Activated T-cell treated with anti-CD3 and anti-CD28 coated beads, Interleukin-2, amount 50 U/mL, for 24 hours (primary cell): ENCODE data around the gene ARHGAP26.
A peak's percentile ranks its signal among the peaks of the same experiment; 100 is the strongest.

ENCODE experiments used
- DNase-seq: peaks from one replicate; pipeline ENCODE4 v3.0.0-alpha.2; 2020
- H3K27ac Mint-ChIP-seq: 2 replicates; pipeline ENCODE4 v1.8.0; 2020; ENCODE audit warnings: mild to moderate bottlenecking, mixed read lengths
- H3K27me3 Mint-ChIP-seq: 2 replicates; pipeline ENCODE4 v1.8.0; 2020; ENCODE audit warnings: mixed read lengths
- H3K36me3 Mint-ChIP-seq: 2 replicates; pipeline ENCODE4 v1.8.0; 2020; ENCODE audit warnings: low read depth, mixed read lengths
- H3K4me1 Mint-ChIP-seq: 2 replicates; pipeline ENCODE4 v1.8.0; 2020; ENCODE audit warnings: low read depth, mixed read lengths
- H3K4me3 Mint-ChIP-seq: 2 replicates; pipeline ENCODE4 v1.8.0; 2020; ENCODE audit warnings: mild to moderate bottlenecking, moderate library complexity, mixed read lengths
- H3K9me3 Mint-ChIP-seq: 2 replicates; pipeline ENCODE4 v1.8.0; 2020; ENCODE audit warnings: mixed read lengths

Gene ARHGAP26

GRCh38 chr5:143063175-143063970, 293.2 kb downstream of the ARHGAP26 start:
- no peak for DNase-seq

GRCh38 chr5:143064218-143064641, 294.1 kb downstream of the ARHGAP26 start:
- H3K9me3 Mint-ChIP-seq = peaks cover 5% of the 10 kb centered on the region
- peaks cover 77% of the 10 kb centered on the region for H3K36me3 Mint-ChIP-seq
- DNase-seq = no peak
- no peak overlapping the region for H3K27ac Mint-ChIP-seq
- H3K4me3 Mint-ChIP-seq = no peak overlapping the region
- peaks cover 49% of the 10 kb centered on the region for H3K4me1 Mint-ChIP-seq
- H3K27me3 Mint-ChIP-seq = no peaks in the 10 kb centered on the region

More at GRCh38 chr5:143063175-143063970, 293.2 kb downstream of the ARHGAP26 start:
- Mint-ChIP-seq H3K27ac (no peak overlapping the region), H3K4me3 (no peak overlapping the region), H3K27me3 (no peaks in the 10 kb centered on the region), H3K4me1 (peaks cover 53% of the 10 kb centered on the region), H3K36me3 (peaks cover 77% of the 10 kb centered on the region), H3K9me3 (peaks cover 1% of the 10 kb centered on the region)

GRCh38 chr5:143064676-143065075, 294.5 kb downstream of the ARHGAP26 start:
- DNase-seq = no peak
- Mint-ChIP-seq H3K36me3 (peaks cover 77% of the 10 kb centered on the region), H3K9me3 (peaks cover 5% of the 10 kb centered on the region), H3K4me3 (no peak overlapping the region), H3K27ac (peak overlapping the region; percentile 90), H3K27me3 (no peaks in the 10 kb centered on the region), H3K4me1 (peaks cover 44% of the 10 kb centered on the region)

- H3K36me3 Mint-ChIP-seq = peaks cover 82% of the 10 kb centered on the region
- H3K27me3 Mint-ChIP-seq = no peaks in the 10 kb centered on the region
- H3K4me1 Mint-ChIP-seq = peaks cover 42% of the 10 kb centered on the region
- no peak for DNase-seq
- H3K4me3 Mint-ChIP-seq = no peak overlapping the region
- H3K9me3 Mint-ChIP-seq = peaks cover 10% of the 10 kb centered on the region
- H3K27ac Mint-ChIP-seq = peak overlapping the region; percentile 90
These were observed 295.2 kb downstream of the ARHGAP26 start for GRCh38 chr5:143065185-143065965.

DNA sequence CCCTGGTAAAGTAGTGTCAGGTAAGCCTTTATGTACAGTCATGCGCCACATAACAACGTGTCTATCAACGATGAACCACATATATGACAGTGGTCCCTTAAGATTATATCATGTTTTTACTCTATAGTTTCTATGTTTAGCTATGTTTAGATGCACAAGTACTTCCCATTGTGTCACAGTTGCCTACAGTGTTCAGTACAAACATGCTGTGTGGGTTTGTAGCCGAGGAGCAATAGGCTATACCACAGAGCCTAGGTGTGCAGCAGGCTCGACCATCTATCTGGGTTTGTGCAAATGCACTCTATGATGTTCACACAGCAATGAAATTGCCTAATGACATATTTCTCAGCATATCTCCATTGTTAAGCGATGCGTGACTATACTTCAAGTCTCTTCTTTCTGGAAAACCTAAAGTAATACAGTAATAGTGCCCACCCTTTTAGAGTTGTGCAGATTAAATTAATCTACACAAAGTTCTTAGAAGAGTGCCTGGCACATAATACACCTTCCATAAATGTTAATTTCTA, 295.9 kb downstream of the ARHGAP26 start:
- Mint-ChIP-seq H3K27me3 (no peaks in the 10 kb centered on the region), H3K4me1 (peaks cover 41% of the 10 kb centered on the region), H3K27ac (peak overlapping the region; percentile 90), H3K9me3 (peaks cover 14% of the 10 kb centered on the region), H3K36me3 (peaks cover 82% of the 10 kb centered on the region), H3K4me3 (no peak overlapping the region)
- DNase-seq = no peak

DNA sequence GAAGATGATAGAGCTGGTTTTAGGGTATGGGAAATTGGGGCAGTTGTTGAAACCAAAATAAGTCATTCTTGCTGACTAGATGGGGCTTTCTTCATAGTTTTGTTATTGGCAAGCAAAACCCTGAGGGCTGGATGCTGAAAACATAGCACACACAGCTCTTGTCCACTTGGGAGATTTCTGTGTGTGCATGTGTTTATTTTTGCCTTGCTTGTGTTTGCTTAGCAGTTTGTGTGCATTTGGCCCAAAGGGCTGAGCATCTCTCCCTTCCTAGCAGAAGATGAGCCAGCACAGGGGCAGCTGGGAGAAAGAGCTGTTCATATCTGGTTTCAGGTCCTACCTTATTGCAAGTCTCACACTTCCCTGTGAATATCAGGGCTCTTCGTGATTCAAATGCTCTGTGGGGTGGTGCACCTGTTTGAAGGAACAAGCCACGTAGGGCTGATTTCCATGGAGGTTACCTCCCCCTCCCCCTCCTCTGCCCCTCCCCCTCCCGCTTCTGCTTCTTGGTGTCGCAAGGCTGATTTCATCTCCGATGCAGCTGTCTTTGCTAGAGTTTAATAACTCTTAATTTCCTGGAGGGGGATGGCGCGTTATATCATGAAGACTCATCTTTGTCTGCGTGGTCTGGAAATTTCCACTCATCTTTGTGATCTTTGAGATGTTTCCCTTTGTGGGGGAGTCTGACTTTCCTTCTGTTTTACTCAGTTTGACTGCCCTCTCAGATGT, 296.5 kb downstream of the ARHGAP26 start:
- Mint-ChIP-seq H3K36me3 (peaks cover 82% of the 10 kb centered on the region), H3K4me1 (peaks cover 41% of the 10 kb centered on the region), H3K4me3 (peak overlapping the region; percentile 16), H3K27me3 (no peaks in the 10 kb centered on the region), H3K9me3 (peaks cover 17% of the 10 kb centered on the region), H3K27ac (peak overlapping the region; percentile 90)
- DNase-seq = peak; percentile 56

GRCh38 chr5:143068712-143069111, 298.5 kb downstream of the ARHGAP26 start:
- Mint-ChIP-seq H3K4me1 (peaks cover 41% of the 10 kb centered on the region), H3K36me3 (peaks cover 67% of the 10 kb centered on the region), H3K4me3 (no peak overlapping the region), H3K27me3 (no peaks in the 10 kb centered on the region), H3K9me3 (peaks cover 21% of the 10 kb centered on the region), H3K27ac (no peak overlapping the region)
- DNase-seq = no peak

GRCh38 chr5:143071927-143072326, 301.8 kb downstream of the ARHGAP26 start:
- Mint-ChIP-seq H3K27me3 (no peaks in the 10 kb centered on the region), H3K4me1 (peaks cover 15% of the 10 kb centered on the region), H3K27ac (no peak overlapping the region), H3K4me3 (no peak overlapping the region), H3K9me3 (peaks cover 21% of the 10 kb centered on the region), H3K36me3 (peaks cover 48% of the 10 kb centered on the region)
- no peak for DNase-seq

GRCh38 chr5:143072734-143073133, 302.6 kb downstream of the ARHGAP26 start:
- peaks cover 21% of the 10 kb centered on the region for H3K9me3 Mint-ChIP-seq
- no peak for DNase-seq
- H3K36me3 Mint-ChIP-seq = peaks cover 40% of the 10 kb centered on the region
- no peak overlapping the region for H3K4me3 Mint-ChIP-seq
- no peak overlapping the region for H3K27ac Mint-ChIP-seq
- H3K27me3 Mint-ChIP-seq = no peaks in the 10 kb centered on the region
- H3K4me1 Mint-ChIP-seq = peaks cover 7% of the 10 kb centered on the region

GRCh38 chr5:143073766-143074165, 303.6 kb downstream of the ARHGAP26 start:
- Mint-ChIP-seq H3K9me3 (peaks cover 16% of the 10 kb centered on the region), H3K4me1 (no peaks in the 10 kb centered on the region), H3K27me3 (no peaks in the 10 kb centered on the region), H3K36me3 (peaks cover 32% of the 10 kb centered on the region), H3K4me3 (no peak overlapping the region), H3K27ac (no peak overlapping the region)
- DNase-seq = no peak

DNA sequence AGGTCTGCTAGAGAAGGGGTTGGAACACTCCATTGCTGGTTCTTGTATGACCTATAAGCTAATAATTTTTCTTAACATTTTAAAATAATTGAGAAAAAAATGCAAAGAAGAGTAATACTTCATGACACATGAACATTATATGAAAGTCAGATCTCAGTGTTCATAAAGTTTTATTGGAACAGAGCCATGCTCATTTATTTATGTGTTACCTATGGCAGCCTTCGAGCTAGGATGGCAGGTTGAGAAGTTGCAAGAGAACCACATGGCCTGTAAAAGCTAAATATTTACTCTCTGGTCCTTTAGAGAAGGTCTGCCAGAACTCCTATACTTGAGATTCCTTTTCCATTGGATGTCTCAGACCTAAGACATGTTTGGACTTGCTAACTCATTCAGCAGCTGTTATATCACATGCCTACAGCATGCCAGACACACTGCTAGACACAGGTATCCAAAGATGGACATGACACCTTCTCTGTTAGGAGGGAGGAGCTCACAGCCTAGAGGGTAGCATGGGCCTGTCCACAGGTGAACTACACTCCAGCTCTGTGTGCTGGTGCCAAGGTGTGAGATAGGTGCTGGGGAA, 304.3 kb downstream of the ARHGAP26 start:
- H3K9me3 Mint-ChIP-seq = peaks cover 16% of the 10 kb centered on the region
- peaks cover 25% of the 10 kb centered on the region for H3K36me3 Mint-ChIP-seq
- H3K27ac Mint-ChIP-seq = no peak overlapping the region
- no peaks in the 10 kb centered on the region for H3K27me3 Mint-ChIP-seq
- no peak overlapping the region for H3K4me3 Mint-ChIP-seq
- DNase-seq = no peak
- H3K4me1 Mint-ChIP-seq = no peaks in the 10 kb centered on the region

GRCh38 chr5:143076377-143076776, 306.2 kb downstream of the ARHGAP26 start:
- Mint-ChIP-seq H3K36me3 (peaks cover 8% of the 10 kb centered on the region), H3K27ac (no peak overlapping the region), H3K4me1 (peaks cover 9% of the 10 kb centered on the region), H3K4me3 (no peak overlapping the region), H3K27me3 (no peaks in the 10 kb centered on the region), H3K9me3 (peaks cover 4% of the 10 kb centered on the region)
- no peak for DNase-seq

- peaks cover 5% of the 10 kb centered on the region for H3K36me3 Mint-ChIP-seq
- no peak overlapping the region for H3K27ac Mint-ChIP-seq
- peaks cover 9% of the 10 kb centered on the region for H3K4me1 Mint-ChIP-seq
- no peaks in the 10 kb centered on the region for H3K9me3 Mint-ChIP-seq
- H3K4me3 Mint-ChIP-seq = no peak overlapping the region
- no peak for DNase-seq
- H3K27me3 Mint-ChIP-seq = no peaks in the 10 kb centered on the region
These were observed 307.4 kb downstream of the ARHGAP26 start for GRCh38 chr5:143077453-143078103.
